ENCODE measurements around the gene TPCN1.

The TPCN1 gene

GRCh38 chr12:113278633-113279032 lies 57.4 kb downstream of the TPCN1 start:
- no peak for DNase-seq (ENCODE audit: low read depth in 3 of 3, low spot score in 1 of 3)

GRCh38 chr12:113284751-113285150 lies 63.5 kb downstream of the TPCN1 start:
- DNase-seq (ENCODE audit: low read depth in 3 of 3, low spot score in 1 of 3): no peak

DNA sequence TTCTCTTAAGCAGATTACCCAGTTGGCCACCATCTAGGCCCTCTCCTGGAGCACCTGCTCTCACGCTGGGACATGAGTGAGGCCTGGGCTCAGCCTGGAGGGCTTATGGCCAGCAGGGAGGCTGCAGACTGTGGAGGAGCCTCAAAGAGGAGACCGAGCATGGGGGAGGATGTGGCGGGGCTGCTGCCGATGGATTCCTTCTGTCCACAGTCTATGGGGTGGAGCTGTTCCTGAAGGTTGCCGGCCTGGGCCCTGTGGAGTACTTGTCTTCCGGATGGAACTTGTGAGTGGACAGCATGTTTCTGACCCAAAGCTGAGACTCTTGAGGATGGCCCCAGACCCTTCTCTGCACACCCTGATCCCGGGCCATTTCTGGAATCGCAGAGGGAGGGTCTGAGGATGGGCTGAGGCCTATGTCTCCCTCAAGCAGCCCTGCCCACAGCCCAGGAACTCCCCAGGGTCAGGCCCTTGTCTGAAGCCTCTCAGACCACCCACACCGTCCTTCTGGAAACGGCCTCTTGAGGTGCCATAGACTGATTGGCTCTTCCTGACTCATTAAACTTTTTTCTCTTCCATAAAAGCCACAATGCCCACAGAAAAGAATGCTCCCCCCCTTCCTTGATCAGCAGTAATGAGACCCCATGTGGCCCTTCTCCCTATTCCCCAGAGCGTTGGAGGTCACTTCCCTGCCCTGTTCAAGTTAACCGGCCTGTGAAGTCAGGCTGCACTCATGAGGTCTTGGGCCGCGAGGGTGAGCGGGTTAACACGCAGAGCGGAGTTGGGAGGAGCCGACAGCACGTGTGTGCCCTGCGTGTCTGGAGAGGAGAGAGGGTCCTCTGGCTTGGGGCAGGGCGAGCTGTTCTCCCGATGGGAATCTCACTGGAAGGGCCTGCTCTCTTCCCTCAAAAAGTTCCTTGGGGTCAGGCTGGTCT lies 64.7 kb downstream of the TPCN1 start:
- DNase-seq (ENCODE audit: low read depth in 3 of 3, low spot score in 1 of 3): no peak

DNA sequence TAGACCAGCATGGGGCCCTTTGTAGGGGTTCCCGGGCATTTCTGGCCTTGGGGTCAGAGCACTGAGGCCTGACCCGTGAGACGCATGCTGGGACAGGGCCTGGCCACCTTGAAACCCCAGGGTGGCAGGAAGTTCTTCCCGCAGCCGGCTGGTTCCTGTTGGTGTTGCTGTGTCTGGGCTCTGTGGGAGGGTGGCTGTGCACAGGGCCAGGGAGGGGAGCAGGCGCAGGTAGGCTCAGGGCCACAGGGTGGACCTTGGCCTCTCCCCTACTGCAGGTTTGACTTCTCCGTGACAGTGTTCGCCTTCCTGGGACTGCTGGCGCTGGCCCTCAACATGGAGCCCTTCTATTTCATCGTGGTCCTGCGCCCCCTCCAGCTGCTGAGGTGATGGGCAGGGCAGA lies 65.4 kb downstream of the TPCN1 start:
- no peak for DNase-seq (ENCODE audit: low read depth in 3 of 3, low spot score in 1 of 3)

DNA sequence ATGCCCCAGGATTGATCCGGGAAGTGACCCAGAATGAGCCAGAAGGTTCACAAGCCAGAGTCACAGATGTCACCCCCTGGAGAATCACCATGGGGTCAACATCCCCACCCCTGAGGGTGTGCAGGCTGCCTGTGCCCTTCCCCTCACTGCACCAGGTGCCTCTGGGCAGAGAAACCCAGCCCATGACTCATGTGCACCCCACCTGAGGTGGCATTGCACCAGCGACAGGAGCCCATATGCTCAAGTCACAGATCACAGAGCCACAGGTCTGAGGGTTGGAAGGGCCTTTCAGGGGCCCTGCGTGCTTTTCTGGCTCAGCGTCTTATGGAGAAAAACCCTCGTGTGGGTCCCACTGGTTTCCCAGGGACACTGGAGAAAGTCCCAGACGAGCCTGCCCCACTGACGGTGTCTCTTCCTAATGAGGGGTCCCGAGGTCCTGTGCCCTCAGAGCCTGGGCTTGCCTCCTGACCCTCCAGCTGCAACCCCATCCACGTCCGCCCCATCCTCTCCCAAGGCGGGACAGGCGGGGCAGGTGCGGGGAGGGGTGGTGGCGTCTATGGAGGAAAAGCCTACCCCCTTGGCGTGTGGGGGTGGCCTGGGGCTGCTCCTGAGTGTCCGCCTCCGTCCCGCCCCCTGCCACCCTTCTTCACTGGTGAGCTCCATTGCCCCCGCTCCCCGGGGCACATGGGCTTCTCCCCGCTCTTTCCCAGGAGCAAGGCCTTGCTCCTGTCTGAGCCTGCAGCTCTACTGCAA lies 66.1 kb downstream of the TPCN1 start:
- no peak for DNase-seq (ENCODE audit: low read depth in 3 of 3, low spot score in 1 of 3)

- DNase-seq (ENCODE audit: low read depth in 3 of 3, low spot score in 1 of 3): no peak
Measured at GRCh38 chr12:113287899-113288282, 66.6 kb downstream of the TPCN1 start.

DNA sequence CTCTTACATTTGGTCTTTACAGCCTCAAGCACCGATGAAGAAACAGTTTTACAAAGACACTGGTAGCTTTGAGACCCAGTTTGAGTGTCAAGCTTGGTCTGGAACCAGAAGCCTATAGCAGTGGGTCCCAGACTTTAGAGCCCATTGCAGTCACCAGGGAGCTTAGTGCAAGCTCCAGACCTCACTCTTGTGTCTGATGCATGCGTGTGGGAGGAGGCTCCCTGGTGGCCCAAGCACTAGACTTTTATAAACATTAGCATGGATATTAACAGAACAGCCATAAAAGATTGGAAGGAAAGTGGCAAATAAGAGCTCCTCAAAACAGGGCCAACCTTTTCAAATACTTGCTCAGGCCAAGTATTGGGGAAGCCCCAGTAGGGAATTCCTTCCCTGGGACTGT lies 68.1 kb downstream of the TPCN1 start:
- DNase-seq (ENCODE audit: low read depth in 3 of 3, low spot score in 1 of 3): no peak

GRCh38 chr12:113290506-113290905 lies 69.2 kb downstream of the TPCN1 start:
- no peak for DNase-seq (ENCODE audit: low read depth in 3 of 3, low spot score in 1 of 3)

DNA sequence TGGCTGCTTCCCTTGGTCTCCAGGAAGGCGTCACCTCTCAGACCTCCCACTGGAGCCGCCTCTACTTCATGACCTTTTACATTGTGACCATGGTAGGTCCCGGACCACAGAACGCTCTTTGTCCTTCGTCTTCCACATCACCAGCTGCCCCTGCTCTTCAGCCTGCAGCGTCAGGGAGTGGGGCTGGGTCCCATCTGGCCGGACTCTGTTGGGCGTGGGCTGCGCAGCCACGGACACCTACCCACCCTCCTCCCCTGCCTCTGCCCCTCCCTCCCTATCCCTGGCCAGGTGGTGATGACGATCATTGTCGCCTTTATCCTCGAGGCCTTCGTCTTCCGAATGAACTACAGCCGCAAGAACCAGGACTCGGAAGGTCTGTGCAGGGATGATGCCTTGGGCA lies 70.3 kb downstream of the TPCN1 start:
- no peak for DNase-seq (ENCODE audit: low read depth in 3 of 3, low spot score in 1 of 3)

DNA sequence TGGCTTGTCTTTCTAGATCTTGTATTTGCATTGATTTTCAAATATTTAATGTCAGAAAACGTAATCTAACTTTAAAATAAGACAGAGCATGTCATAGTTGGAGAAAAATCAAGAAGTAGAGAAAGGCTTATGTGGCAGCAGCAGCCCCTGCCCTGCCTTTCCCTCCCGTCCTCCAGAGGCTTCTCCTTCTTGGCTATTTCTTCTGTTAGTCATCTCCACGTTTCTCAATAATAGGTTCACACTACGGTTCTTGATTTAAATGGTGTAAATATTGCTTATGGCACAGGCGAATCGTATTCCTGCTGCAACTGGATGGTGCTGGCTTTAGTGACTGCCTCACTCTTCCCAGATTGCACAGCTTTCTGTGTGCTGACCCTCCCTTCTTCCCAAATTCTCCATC lies 70.8 kb downstream of the TPCN1 start:
- DNase-seq (ENCODE audit: low read depth in 3 of 3, low spot score in 1 of 3): no peak

- DNase-seq (ENCODE audit: low read depth in 3 of 3, low spot score in 1 of 3): no peak
Measured at GRCh38 chr12:113292547-113292946, 71.3 kb downstream of the TPCN1 start.

DNA sequence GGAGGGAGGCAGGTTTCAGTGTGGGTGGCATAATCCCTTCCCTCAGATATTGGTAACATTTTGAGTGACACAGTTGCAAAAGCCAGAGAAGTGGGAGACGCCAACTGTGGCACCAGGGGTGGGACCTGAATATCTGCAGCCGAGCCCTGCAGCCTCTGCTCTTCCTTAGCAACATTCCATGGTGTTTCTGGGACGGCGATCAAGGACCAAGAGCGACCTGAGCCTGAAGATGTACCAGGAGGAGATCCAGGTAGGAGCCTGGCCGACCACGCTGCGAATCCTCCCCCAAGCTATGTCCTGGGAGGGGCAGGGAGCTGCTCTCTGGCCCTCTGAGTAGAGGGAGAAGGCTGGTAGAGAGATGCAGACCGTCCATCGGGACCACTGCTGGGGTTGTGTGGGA lies 71.8 kb downstream of the TPCN1 start:
- DNase-seq (ENCODE audit: low read depth in 3 of 3, low spot score in 1 of 3): no peak

DNA sequence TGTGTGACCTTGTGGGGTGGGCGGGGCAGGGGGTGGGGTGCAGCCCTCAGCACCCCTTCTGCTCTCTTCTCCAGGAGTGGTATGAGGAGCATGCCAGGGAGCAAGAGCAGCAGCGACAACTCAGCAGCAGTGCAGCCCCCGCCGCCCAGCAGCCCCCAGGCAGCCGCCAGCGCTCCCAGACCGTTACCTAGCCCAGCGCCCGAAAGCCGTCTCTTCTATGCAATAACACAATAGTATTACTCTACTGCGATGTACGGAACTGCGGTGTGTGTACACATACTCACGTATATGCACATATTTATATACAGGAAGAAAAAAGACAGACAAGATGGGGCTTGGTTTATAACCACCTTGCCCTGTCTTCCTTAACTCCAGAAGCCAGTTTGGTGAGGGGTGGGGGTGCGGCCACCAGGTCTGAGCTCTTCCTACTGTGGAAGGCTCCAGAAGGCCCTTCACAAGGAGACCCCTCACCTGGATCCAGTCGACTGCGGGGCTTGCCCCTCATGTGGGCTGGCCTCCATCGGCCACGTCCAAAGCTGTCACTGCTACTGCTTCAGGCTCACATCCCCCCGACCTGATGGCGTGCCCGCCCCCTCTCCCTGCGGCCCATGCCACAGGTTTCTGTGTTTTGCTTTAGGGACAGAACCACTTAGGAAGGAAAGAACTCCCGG lies 74.8 kb downstream of the TPCN1 start:
- no peak for DNase-seq (ENCODE audit: low read depth in 3 of 3, low spot score in 1 of 3)

DNA sequence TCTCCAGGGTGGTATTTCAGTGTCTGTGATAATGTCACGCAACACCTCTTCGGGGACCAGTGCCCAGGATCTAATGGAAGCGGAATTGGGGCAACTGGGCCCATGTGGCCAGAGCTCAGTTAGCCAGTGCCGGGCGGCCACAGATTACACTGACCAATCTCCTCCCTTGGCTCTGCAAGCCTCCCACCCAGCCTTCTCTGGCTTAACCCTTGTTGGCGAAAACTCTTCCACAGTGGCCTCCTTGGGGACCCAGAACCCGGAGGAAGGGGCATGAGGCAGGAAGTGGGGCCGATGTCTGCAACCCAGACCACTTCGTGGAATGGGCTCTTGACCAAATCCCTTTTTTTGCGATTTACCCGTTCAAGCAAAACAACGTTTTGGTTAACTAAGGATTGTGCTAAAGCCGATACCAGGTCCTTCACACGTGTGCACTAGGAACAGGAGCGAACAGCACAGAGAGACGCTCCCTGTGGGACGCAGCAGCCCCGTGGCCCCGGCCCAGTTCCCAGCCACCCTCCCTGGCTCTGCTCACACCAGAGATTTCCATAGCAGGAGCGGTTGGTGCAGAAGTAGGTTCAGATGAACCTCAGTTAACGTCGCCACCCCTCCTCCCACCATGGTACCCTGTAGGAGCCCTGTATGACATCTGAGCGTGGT lies 75.4 kb downstream of the TPCN1 start:
- DNase-seq (ENCODE audit: low read depth in 3 of 3, low spot score in 1 of 3): no peak

GRCh38 chr12:113297214-113297587 lies 75.9 kb downstream of the TPCN1 start:
- no peak for DNase-seq (ENCODE audit: low read depth in 3 of 3, low spot score in 1 of 3)

GRCh38 chr12:113297621-113298471 lies 76.6 kb downstream of the TPCN1 start:
- no peak for DNase-seq (ENCODE audit: low read depth in 3 of 3, low spot score in 1 of 3)

DNA sequence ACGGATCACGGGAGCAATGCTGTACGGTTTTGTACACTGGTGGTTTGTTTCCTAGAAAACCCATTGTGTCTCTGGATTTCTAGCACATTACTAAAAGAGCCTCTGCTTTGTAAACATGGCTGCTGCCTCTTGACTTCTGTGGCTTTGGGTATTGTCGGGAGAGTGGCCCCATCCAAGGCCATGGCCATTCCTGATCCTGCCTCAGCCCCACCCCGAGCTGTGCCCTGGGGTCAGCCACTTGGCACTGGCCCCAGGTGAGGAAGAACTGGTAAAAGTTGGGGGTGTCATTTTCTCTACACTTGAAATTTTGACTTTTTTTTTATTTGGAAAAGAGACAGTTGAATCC lies 77.2 kb downstream of the TPCN1 start:
- no peak for DNase-seq (ENCODE audit: low read depth in 3 of 3, low spot score in 1 of 3)

GRCh38 chr12:113298861-113299545 lies 77.7 kb downstream of the TPCN1 start:
- DNase-seq (ENCODE audit: low read depth in 3 of 3, low spot score in 1 of 3): no peak

DNA sequence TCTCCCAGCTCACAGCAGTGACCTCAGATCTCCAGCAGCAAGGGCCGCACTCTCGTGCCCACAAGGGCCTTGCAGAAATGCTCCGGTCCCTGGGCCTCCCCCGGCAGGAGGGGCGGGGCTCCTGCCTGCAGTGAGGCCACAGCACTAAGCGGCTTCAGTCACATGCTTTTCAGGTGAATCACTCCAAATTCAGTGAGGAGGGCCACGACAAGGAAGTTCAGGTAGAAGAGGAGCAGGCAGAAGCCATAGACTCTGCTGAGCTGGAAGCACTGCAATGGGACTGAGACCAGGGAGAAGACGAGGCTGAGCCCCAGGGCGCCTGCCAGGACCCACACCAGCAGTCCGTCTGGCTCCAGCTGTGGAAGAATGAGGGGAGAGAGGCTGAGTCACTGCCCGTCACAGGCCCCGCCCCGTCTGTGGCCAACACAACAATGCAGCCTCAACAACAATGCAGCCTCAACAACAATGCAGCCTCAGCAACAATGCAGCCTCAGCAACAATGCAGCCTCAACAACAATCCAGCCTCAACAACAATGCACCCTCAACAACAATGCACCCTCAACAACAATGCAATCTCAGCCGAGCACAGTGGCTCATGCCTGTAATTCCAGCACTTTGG lies 78.5 kb downstream of the TPCN1 start:
- no peak for DNase-seq (ENCODE audit: low read depth in 3 of 3, low spot score in 1 of 3)

DNA sequence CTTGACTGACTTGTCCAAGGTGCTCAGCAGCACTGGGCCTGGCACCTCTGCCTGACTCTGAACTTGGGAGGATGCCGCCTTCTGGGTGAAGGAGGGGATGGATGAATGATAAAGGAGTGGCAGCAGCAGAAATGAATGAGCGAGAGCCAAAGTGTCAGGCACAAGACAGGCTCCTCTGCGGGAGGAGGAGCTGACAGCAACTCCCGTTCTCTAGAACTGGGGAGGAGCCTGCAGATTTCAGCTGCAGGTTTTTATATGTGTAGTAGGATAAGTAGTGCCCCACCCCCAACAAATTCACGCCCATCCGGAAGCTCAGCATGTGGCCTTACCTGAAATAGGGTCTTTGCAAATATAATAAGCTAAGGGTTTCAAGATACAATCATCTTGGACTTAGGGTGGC lies 80.5 kb downstream of the TPCN1 start:
- DNase-seq (ENCODE audit: low read depth in 3 of 3, low spot score in 1 of 3): no peak
